Upper lobe of right lung (tissue), 1 donor: ENCODE measurements around the gene TBCD. TPM values are rescaled to one million over a fixed set of nuclear protein-coding genes. Genes with fewer than 3 reads are reported as not detected.

ENCODE experiments used
- ATAC-seq: fragments of 200-7000 bp; cut with Tn5 transposase; one replicate; pipeline ENCODE4 v1.9.1; 2020; ENCODE audit warnings: mild to moderate bottlenecking, moderate library complexity
- DNase-seq: peaks from one replicate; pipeline ENCODE4 v3.0.0-alpha.2; 2020
- H3K27ac ChIP-seq: fragments of 200-600 bp; one replicate; pipeline ENCODE4 v1.8.0; 2022
- H3K27me3 ChIP-seq: fragments of 200-600 bp; one replicate; pipeline ENCODE4 v1.8.0; 2022; ENCODE audit warnings: mild to moderate bottlenecking
- H3K36me3 ChIP-seq: fragments of 200-600 bp; one replicate; pipeline ENCODE4 v1.8.0; 2022
- H3K4me1 ChIP-seq: fragments of 200-600 bp; one replicate; pipeline ENCODE4 v1.8.0; 2022
- H3K4me3 ChIP-seq: fragments of 200-600 bp; one replicate; pipeline ENCODE4 v1.8.0; 2022; ENCODE audit warnings: mild to moderate bottlenecking
- H3K9me3 ChIP-seq: fragments of 200-600 bp; one replicate; pipeline ENCODE4 v1.8.0; 2022
- CTCF ChIP-seq: fragments of 200-600 bp; IDR thresholded peaks from one replicate; pipeline ENCODE4 v1.8.0; 2022; ENCODE audit warnings: antibody characterized with exemption
- intact Hi-C: fragments of 100-400 bp; cut with DNase I; formaldehyde crosslinking; loops from one replicate; pipeline ENCODE4 v1.11.0; 2022
- total RNA-seq: library from RNA; stranded (reverse); fragmentation: NEBNext Ultra II Directional; extraction: Animal tissue kit (Norgen Biotek cat#: 25700); gene quantifications from one replicate; pipeline ENCODE4 v1.2.1, GENCODE V29; 2021
- donor health status: DM: no; HTN: yes; CAD: no; lungs with severe emphysema.

TBCD gene
- total RNA-seq, 1 donor from 2014 or later: 84.5 TPM

- intact Hi-C loops: no loop called here
- Histone ChIP-seq H3K4me3 (no peak overlapping the region), H3K4me1 (peaks cover 12% of the 10 kb centered on the region), H3K27me3 (no peaks in the 10 kb centered on the region), H3K27ac (no peak overlapping the region), H3K9me3 (no peaks in the 10 kb centered on the region), H3K36me3 (peaks cover 14% of the 10 kb centered on the region)
- no peak for ATAC-seq
- TF ChIP-seq CTCF: no peak
- no peak for DNase-seq
These were observed 118.2 kb downstream of the TBCD start for GRCh38 chr17:82870091-82870491.

- H3K27me3 ChIP-seq: no peaks in the 10 kb centered on the region
- DNase-seq: no peak
- peaks cover 7% of the 10 kb centered on the region for H3K4me1 ChIP-seq
- no peak overlapping the region for H3K4me3 ChIP-seq
- intact Hi-C loops: no loop called here
- no peak overlapping the region for H3K27ac ChIP-seq
- no peak for TF ChIP-seq CTCF
- peaks cover 14% of the 10 kb centered on the region for H3K36me3 ChIP-seq
- ATAC-seq: no peak
- H3K9me3 ChIP-seq: no peaks in the 10 kb centered on the region
These were observed 118.7 kb downstream of the TBCD start for GRCh38 chr17:82870541-82870940.

- peaks cover 11% of the 10 kb centered on the region for H3K4me1 ChIP-seq
- H3K9me3 ChIP-seq: no peaks in the 10 kb centered on the region
- DNase-seq: no peak
- intact Hi-C loops: no loop called here
- H3K36me3 ChIP-seq: peaks cover 14% of the 10 kb centered on the region
- TF ChIP-seq CTCF: peak; percentile 9
- no peak overlapping the region for H3K27ac ChIP-seq
- H3K27me3 ChIP-seq: no peaks in the 10 kb centered on the region
- H3K4me3 ChIP-seq: no peak overlapping the region
- ATAC-seq: no peak
These were observed 119.4 kb downstream of the TBCD start for GRCh38 chr17:82871056-82871775.

GRCh38 chr17:82871776-82872561 is 120.1 kb downstream of the TBCD start:
- no peak for TF ChIP-seq CTCF
- H3K27me3 ChIP-seq: no peaks in the 10 kb centered on the region
- no peak overlapping the region for H3K27ac ChIP-seq
- no peak overlapping the region for H3K4me3 ChIP-seq
- DNase-seq: no peak
- H3K9me3 ChIP-seq: no peaks in the 10 kb centered on the region
- peaks cover 19% of the 10 kb centered on the region for H3K4me1 ChIP-seq
- H3K36me3 ChIP-seq: peaks cover 14% of the 10 kb centered on the region
- intact Hi-C loops: no loop called here
- ATAC-seq: no peak

- intact Hi-C loops: no loop called here
- ATAC-seq (no peak), DNase-seq (no peak)
- Histone ChIP-seq H3K4me1 (peaks cover 28% of the 10 kb centered on the region), H3K27me3 (no peaks in the 10 kb centered on the region), H3K27ac (no peak overlapping the region), H3K36me3 (peaks cover 14% of the 10 kb centered on the region), H3K9me3 (no peaks in the 10 kb centered on the region), H3K4me3 (no peak overlapping the region)
- TF ChIP-seq CTCF: no peak
These were observed 121.0 kb downstream of the TBCD start for GRCh38 chr17:82872591-82873520.
